Ramos (cell line): ENCODE measurements around the gene PAMR1.

Experiments used
- in situ Hi-C: fragments of 300-500 bp; cut with MboI; formaldehyde crosslinking; loops from one replicate; pipeline ENCODE4 v1.14.3; 2022; ENCODE audit warnings: low sequenced_read_pairs; ENCODE audit not compliant: unreplicated experiment

Gene PAMR1

DNA sequence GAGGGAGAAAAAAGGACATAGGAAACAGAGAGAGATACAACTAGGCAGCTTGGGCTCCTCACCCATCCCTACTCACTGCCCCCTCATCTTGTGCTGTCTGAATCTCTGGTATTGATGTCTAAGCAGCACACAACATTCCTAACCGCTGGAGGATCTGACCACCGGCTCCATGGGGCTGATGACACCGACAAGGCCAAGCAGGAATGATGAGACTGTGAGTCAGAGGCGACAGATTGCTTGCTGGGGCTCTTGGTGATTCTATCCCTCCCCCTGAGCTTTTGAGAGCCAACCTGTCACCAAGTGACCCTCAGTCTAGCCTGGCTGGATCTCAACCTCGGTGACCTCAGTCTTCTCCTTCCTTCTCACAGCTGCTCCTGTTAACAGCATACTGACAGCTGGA is 13.8 kb downstream of the PAMR1 start:
- in situ Hi-C loops = no loop called here

GRCh38 chr11:35507688-35508087 is 17.7 kb downstream of the PAMR1 start:
- in situ Hi-C loops = no loop called here

DNA sequence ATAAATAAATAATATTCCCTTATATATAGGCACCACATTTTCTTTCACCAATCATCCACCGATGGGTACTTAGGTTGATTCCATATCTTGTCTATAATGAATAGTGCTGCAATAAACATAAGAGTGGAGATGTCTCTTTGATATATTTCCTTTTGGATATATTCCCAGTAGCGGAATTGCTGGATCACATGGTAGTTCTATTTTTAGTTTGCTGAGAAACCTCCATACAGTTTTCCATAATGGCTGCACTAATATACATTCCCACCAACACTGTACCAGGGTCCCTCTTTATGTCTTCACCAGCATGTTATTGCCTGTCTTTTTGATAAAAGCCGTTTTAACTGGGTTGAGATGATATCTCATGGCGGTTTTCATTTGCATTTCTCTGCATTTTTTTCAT is 23.6 kb downstream of the PAMR1 start:
- in situ Hi-C loops = no loop called here

GRCh38 chr11:35500744-35501143 is 24.7 kb downstream of the PAMR1 start:
- in situ Hi-C loops = no loop called here

- in situ Hi-C loops = no loop called here
These were observed 29.0 kb downstream of the PAMR1 start for GRCh38 chr11:35496416-35496815.

DNA sequence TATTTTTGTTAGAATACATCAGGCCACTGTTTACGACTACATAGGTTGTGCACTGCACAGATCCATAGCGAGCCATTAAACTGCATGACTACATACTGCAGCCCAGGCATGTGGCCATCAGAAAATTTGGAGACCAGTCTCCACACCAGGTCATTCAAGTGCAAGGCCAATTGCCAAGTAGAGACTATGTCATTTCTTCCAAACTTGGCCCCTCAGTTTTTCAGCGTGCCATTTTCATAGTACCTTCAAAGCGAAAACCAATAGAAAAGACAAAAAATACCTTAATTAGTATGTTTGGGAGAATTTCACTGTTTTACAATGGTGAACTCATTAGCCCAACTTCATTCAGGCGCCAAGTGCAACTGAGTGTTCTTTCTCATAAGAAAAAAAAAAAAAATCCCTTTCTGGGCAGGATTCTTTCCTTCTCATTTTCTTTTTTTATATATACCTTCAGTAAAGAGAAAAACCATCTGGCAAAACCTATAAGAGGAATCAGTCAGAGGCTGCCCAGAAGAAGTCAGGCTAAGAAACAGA is 30.4 kb downstream of the PAMR1 start:
- in situ Hi-C loops = no loop called here

DNA sequence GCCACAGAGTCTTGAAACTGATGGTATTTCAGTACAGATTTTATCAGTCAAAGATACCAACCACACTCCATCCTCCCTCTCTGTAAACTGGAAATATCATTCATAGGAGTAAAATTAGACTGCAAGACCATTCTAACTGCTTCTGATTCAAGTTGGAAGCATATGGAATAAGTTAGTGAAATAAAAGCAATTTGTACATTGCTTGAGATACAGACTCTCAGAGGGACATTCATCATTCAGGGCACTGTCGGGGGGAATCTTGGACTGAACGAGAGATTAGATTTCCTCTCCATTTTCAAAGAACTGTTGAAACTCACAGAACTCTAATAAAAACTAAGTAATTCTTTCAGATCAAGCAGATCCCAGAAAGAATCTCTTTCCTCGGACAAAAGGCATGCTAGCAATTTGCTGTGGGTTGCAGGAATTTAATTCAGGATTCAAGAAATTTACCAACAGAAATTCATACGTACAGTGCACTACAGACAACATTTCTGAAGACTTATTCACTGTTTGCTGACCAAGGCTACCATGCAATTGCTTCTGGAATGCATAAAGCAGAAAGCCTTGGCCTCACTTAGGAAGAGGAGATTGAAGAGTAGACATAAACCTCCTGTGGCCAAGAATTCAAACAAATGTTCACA is 34.1 kb downstream of the PAMR1 start:
- in situ Hi-C loops = no loop called here

DNA sequence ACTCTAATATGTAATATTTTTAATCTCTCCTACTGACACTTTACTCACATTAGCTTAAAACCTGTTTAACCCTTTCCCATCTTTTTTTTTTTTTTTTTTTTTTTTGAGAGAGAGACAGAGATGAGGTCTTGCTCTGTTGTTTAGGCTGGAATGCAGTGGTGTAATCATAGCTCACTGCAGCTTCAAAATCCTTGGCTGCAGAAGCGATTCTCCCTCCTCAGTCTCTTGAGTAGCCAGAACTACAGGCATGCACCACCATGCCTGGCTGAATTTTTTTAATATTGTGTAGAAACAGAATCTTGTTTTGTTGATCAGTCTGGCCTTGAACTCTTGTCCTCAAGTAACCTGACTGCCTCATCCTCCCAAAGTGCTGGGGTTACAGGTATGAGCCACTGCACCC is 37.3 kb downstream of the PAMR1 start:
- in situ Hi-C loops = no loop called here

- in situ Hi-C loops = no loop called here
These were observed 37.8 kb downstream of the PAMR1 start for GRCh38 chr11:35487532-35488078.

GRCh38 chr11:35486934-35487333 is 38.5 kb downstream of the PAMR1 start:
- in situ Hi-C loops = no loop called here

- in situ Hi-C loops = no loop called here
These were observed 39.0 kb downstream of the PAMR1 start for GRCh38 chr11:35486446-35486845.

DNA sequence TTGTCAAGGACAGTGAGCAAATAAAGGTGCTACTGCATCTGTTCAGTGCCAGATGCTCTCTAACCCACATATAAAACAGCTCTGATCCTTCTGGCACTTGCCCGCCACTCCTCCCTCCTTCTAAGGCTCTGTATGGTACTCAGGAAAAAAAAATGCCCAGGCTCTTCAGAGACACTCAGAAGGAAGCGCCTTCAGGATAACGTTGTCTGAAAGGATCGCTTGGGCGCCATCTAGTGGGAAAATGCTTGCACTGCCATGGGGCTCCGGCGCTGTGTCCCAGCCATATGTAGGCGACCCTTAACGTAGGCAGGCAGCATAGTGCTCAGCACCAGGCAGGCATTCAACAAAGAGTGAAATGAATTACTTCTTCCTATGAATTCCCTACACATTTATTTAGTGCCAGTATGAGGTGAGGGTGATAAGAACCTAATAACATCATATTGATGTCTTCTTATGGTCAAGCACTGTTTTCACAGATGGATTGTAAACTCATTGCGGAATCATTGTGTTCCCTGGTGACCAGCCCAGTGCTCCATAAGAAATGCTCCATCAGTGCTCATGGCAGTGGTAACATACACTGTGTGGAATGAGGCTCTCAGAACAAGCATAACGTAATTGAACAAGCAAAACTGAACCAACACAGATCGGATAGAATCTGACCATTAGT is 39.6 kb downstream of the PAMR1 start:
- in situ Hi-C loops = no loop called here

DNA sequence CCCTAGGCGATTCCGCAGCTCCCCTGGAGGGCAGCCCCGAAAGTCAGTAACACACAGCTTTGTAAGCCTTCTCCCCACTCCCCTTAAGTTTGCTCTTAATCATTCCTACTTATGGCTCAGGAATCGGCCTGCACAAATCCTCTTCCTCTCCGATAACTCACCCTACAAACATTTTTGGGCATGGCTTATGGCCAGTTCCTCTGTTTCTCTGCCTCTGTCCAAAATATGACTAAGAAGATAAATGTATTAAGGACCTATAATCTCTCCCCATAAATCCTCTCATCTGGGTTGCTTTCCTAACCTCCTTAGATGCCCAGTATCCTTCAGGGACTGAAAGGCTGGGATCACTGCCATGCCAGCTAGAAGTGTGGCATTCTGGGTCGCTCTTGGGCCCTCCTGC is 41.0 kb downstream of the PAMR1 start:
- in situ Hi-C loops = no loop called here

DNA sequence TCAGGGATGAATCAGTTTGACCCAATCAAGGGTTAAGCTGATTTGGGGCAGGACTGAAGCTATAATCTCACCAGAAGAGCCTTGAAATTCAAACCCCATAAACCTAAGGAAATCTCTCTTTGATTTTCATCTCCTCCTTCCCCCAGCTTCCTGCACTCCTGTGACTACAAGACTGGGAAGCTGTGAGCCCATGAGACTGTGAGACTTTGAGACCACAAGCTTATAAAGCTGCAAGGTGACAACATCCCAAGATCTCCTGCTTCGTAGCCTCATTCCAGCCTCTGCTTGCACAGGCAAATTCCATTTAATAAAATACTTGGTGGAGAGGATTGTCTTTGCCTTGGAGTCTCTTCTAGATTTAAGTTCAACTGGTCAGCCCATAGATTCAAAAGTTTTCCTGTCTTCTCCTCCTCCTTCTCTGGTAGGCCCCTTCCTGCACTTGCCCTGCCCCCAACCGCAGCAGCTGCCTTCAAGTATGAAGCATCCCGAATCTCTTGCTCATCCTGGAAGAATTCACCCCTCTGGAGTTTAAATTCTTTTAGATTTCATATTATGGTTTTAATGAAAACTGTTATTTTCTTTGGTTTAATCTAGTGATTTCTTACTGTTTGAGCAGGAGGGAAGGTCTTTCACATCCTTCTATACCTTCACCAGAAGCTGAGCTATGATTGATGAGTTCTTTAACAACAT is 42.1 kb downstream of the PAMR1 start:
- in situ Hi-C loops = no loop called here

- in situ Hi-C loops = no loop called here
These were observed 45.7 kb downstream of the PAMR1 start for GRCh38 chr11:35479731-35480130.

DNA sequence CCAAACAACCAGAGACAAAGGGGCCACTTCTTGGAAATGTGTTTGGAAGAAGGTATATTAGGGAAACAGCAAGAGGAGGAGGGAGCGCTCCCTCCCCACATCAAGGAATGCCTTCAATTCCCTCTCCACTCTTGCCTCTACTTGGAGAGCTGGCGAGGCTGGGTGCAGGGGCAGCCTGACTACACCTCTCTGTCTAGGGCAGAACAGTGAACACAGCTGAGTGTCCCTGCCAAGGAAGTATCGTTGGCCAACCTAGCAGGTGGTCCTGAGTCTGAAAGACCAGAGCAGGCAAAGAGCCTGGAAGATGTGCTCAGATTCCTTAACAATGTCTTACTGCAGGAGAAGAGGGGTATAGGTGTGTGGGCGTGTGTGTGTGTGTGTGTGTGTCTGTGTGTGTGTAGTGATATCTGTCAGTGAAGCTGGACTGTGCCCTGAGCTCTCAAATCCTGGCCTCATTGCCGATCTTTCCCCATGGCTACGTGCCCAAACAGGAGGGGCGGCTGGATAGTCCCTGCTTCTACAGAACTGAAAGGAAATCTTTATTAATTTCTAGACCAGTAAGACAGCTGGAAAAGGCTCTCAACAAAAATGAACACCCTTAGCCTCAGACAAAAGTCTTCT is 46.8 kb downstream of the PAMR1 start:
- in situ Hi-C loops = no loop called here

DNA sequence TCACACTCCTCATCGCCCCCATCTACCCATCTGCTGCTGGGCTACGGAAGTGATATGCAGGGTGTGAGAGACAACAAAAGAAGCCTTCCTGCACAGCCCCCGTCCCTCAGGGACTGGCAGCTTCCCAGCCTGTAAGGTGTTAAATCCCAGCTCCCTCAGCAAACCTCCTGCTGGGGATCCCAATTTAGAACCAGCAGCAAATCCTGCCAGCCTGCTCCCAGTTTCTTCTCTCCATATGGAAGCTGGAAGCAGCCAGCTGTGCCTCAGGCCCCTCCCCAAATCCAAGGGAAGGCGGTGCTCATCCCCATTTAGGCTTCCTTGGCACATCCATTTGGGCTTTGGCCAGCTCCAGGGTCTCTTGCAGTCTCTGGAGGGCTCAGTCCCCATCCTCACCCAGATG is 47.5 kb downstream of the PAMR1 start:
- in situ Hi-C loops = no loop called here

GRCh38 chr11:35474688-35475087 is 50.7 kb downstream of the PAMR1 start:
- in situ Hi-C loops = no loop called here

DNA sequence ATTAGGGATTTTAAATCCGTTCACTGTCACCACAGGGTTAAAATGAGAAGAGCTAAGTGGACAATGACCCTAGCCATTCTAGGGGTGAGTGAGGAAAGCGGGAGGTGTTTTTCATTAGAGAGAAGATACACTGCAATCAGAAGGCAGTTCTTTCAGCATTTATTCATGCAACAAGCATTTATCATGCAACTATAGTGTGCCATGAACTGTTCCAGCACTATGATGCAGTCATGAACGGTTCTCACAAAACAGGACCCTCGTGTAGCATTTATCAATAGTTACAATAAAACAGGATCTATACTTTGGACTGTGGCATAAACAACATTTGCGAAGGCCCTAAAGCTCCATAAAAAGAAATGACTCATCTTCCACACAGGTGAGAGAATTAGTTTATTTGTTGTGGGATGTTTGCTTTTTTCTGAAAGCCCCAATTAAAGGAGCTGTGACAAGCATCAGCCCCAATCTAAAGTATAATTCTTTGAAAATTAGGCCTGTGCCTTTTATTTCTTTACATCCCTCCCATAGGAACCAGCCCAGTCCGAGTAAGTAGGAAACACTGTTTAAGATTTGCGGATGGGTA is 51.5 kb downstream of the PAMR1 start:
- in situ Hi-C loops = no loop called here

DNA sequence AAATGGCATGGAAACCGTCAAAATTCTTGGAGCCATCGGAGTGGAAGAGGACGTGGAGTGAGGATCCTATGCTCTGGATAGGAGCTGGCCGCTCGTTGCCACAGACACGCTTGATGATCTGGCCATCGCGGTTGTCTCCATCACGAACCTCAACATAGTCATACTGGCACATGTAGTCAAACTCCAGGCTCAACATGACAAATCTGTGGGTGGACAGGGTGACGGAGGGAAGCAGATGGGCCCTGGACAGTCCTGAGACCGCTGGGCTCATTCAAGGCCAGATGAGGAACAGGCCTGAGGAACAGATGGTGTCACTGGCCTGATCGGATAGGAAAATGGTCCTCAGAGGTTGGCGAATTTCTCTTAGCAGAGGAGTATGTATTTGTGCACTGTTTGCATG is 54.8 kb downstream of the PAMR1 start:
- in situ Hi-C loops = no loop called here
